Stimulated activated naive CD8-positive, alpha-beta T cell treated with anti-CD3 and anti-CD28 coated beads, Interleukin-15, amount 100 ng/mL, for 72 hours (primary cell): Measurements from ENCODE around the gene STK24.
"Not testable (repeated sequence)": the region's sequence is repeated elsewhere in the genome, so short reads cannot be mapped to it uniquely, and the experiment has no call there.

Experiments
- ATAC-seq: fragments of 150-1000 bp; cut with Tn5 transposase; 2 replicates; pipeline ENCODE4 v1.10.0; 2021; ENCODE audit warnings: mild to moderate bottlenecking, moderate library complexity
- DNase-seq, 2 donors: peaks; one replicate each; pipeline ENCODE4 v3.0.0; 2021 to 2022
- H3K27ac Mint-ChIP-seq, 2 donors: one replicate each; pipeline ENCODE4 v1.8.0; 2022; ENCODE audit warnings: mild to moderate bottlenecking in 2 of 2, mixed read lengths in 2 of 2, moderate library complexity in 2 of 2
- H3K27me3 Mint-ChIP-seq: one replicate; pipeline ENCODE4 v1.8.0; 2022; ENCODE audit warnings: mixed read lengths
- H3K4me1 Mint-ChIP-seq: one replicate; pipeline ENCODE4 v1.8.0; 2022; ENCODE audit warnings: mild to moderate bottlenecking, mixed read lengths
- H3K4me3 Mint-ChIP-seq, 2 donors: one replicate each; pipeline ENCODE4 v1.8.0; 2022; ENCODE audit warnings: mild to moderate bottlenecking in 2 of 2, mixed read lengths in 2 of 2, moderate library complexity in 1 of 2
- H3K9me3 Mint-ChIP-seq, 2 donors: one replicate each; pipeline ENCODE4 v1.8.0; 2022; ENCODE audit warnings: mixed read lengths in 2 of 2

STK24 gene

DNA sequence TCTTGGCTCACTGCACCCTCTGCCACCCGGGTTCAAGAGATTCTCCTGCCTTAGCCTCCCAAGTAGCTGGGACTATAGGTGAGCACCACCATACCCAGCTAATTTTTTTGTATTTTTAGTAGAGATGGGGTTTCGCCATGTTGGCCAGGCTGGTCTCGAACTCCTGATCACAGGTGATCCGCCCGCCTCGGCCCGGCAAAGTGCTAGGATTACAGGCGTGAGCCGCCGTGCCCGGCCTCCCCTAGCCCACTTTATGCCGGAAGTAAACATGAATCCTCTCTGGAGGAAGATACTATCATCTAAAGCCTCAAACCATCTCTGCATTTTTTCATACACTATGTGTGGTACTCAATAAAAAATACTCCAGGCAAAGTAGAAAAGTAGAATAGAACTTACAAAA lies 12.6 kb upstream of the STK24 start:
- DNase-seq, H3K9me3 Mint-ChIP-seq, H3K4me3 Mint-ChIP-seq, H3K27ac Mint-ChIP-seq, ATAC-seq, H3K27me3 Mint-ChIP-seq: not testable (repeated sequence)
- peaks cover 10% of the 10 kb centered on the region for H3K4me1 Mint-ChIP-seq

DNA sequence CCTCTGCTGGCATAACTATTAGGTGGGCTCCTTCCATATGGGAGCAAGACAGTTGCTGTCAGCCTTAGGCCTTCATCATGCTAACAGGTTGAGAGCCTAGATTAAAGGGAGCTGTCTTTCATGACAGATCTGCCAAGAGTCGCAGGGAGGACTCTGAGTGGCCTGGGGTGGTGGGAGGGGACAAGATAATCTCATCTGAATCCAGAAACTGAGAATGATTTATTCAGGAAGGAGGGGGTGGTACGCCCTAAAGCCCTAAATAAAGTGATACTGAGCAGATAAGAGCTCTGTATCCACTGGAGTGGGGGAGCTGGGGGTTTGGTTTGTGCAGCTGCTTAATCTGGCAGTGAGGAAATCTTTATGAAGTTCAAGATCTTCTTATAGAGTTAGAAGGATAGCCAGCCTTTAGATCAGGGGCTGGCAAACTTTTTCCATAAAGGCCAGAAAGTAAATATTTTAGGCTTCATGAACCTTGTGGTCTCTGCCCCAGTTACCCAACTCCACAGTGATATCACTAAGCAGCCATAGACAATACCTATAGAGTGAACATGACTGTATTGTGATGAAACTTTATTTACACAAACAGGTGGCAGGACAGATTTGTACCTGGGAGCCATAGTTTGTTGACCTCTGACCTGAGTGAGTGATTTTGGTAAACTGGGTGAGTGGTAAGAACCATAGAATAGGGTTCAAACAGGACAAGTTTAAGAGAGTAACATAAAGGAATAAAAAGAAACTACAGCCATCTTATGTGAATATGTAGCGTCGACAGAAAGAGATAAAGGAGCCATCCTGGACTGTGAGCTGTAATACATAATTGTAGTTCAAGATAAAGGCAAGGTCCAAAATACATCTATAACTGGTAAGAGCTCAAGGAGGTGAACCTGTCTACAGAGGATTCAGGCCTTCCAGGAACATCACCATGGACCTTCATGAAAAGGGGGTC lies 9.8 kb upstream of the STK24 start:
- DNase-seq (no peak), ATAC-seq (peak; percentile 31)
- Mint-ChIP-seq H3K27me3 (no peaks in the 10 kb centered on the region), H3K27ac (no peak overlapping the region), H3K4me3 (no peak overlapping the region), H3K9me3 (peaks cover 0 to 7% of the 10 kb centered on the region in 2 donors), H3K4me1 (peaks cover 22% of the 10 kb centered on the region)

GRCh38 chr13:98585946-98586345 lies 9.0 kb upstream of the STK24 start:
- H3K27me3 Mint-ChIP-seq, result no peaks in the 10 kb centered on the region
- H3K9me3 Mint-ChIP-seq, result peaks cover 0 to 7% of the 10 kb centered on the region in 2 donors
- H3K27ac Mint-ChIP-seq, result peak overlapping the region in 1 of 2 donors; percentile 30
- DNase-seq, result no peak
- no peak overlapping the region for H3K4me3 Mint-ChIP-seq
- ATAC-seq, result no peak
- peaks cover 29% of the 10 kb centered on the region for H3K4me1 Mint-ChIP-seq

GRCh38 chr13:98585398-98585754 lies 8.5 kb upstream of the STK24 start:
- Mint-ChIP-seq H3K27me3 (no peaks in the 10 kb centered on the region), H3K4me3 (no peak overlapping the region), H3K9me3 (peaks cover 0 to 7% of the 10 kb centered on the region in 2 donors), H3K27ac (no peak overlapping the region), H3K4me1 (peaks cover 29% of the 10 kb centered on the region)
- no peak for ATAC-seq
- no peak for DNase-seq

- peaks cover 0 to 2% of the 10 kb centered on the region in 2 donors for H3K9me3 Mint-ChIP-seq
- no peak overlapping the region for H3K27ac Mint-ChIP-seq
- no peak overlapping the region for H3K4me3 Mint-ChIP-seq
- peaks cover 29% of the 10 kb centered on the region for H3K4me1 Mint-ChIP-seq
- no peak for DNase-seq
- no peaks in the 10 kb centered on the region for H3K27me3 Mint-ChIP-seq
- ATAC-seq, result no peak
These were observed 7.9 kb upstream of the STK24 start for GRCh38 chr13:98584668-98585397.

- Mint-ChIP-seq H3K27me3 (no peaks in the 10 kb centered on the region), H3K9me3 (no peaks in the 10 kb centered on the region), H3K4me3 (no peak overlapping the region), H3K4me1 (peaks cover 34% of the 10 kb centered on the region), H3K27ac (no peak overlapping the region)
- no peak for DNase-seq
- ATAC-seq, result no peak
These were observed 6.0 kb upstream of the STK24 start for GRCh38 chr13:98582947-98583346.

DNA sequence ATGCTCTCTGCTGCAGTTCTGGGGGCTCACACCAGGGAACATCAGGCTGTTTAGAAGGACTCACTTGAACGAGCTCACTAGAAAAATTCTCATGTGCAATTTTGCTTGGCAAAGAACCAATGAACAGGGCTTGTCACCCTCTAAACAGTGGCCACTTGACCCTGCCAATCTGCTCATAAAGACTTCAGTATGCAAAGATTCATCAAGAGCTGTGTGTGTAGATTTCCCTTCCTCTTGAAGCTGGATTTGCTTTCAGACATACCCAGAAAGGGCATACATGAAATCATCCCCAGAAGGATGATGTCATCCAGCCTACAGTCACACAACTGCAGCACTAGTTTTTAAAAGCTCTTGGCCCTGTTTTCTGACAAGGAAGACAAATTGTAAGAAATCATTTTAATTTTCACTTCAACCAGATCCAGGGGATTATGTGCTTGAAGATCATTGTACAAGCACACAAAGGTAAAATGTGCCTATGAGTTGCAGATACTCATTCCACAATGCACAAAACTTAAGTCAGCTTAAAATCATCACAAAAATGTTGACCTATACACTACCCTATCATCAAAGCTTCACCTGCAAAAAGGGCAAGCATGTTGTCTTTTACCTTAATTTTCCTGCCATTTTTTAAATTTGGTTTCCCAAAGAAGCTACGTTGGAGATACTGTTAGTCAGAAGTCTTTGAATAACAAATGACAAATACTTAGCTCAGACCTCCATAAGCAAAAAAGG lies 5.2 kb upstream of the STK24 start:
- Mint-ChIP-seq H3K4me1 (peaks cover 41% of the 10 kb centered on the region), H3K9me3 (no peaks in the 10 kb centered on the region), H3K27ac (no peak overlapping the region), H3K4me3 (no peak overlapping the region), H3K27me3 (no peaks in the 10 kb centered on the region)
- no peak for ATAC-seq
- DNase-seq, result no peak

- no peaks in the 10 kb centered on the region for H3K9me3 Mint-ChIP-seq
- H3K27me3 Mint-ChIP-seq, result no peaks in the 10 kb centered on the region
- peaks cover 36% of the 10 kb centered on the region for H3K4me1 Mint-ChIP-seq
- ATAC-seq (no peak), DNase-seq (no peak)
- no peak overlapping the region for H3K27ac Mint-ChIP-seq
- H3K4me3 Mint-ChIP-seq, result no peak overlapping the region
These were observed 4.5 kb upstream of the STK24 start for GRCh38 chr13:98581381-98581780.

- Mint-ChIP-seq H3K9me3 (no peaks in the 10 kb centered on the region), H3K27me3 (no peaks in the 10 kb centered on the region), H3K4me1 (peaks cover 30% of the 10 kb centered on the region), H3K27ac (no peak overlapping the region), H3K4me3 (no peak overlapping the region)
- DNase-seq (no peak), ATAC-seq (no peak)
These were observed 3.5 kb upstream of the STK24 start for GRCh38 chr13:98580420-98580819.

DNA sequence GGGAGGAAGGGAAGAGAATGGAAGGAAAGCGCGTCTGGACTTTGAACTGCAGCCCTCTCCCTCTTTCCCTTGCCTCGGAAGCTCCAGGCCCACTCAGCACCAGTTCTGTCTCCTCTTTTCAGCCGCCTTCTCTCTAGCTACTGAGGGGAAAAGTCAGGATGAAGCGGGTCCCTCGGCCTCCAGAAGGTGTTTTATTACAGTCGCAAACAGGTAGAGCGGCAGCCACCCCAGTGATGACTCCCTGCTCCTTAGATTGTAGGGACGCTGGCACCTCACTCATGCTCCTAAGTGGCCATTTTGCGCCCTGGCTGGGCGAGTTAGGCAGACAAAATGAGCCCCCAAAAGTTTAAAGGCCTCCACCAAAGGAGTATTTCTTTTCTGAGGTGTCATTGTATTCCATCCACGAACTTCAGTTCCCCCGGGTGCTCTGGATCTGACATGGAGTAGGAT lies 954 bp upstream of the STK24 start:
- H3K9me3 Mint-ChIP-seq, result no peaks in the 10 kb centered on the region
- H3K27ac Mint-ChIP-seq, result peak overlapping the region; percentile 76 to 87
- DNase-seq (no peak), ATAC-seq (no peak)
- H3K4me3 Mint-ChIP-seq, result peak overlapping the region; percentile 83 to 85
- no peaks in the 10 kb centered on the region for H3K27me3 Mint-ChIP-seq
- H3K4me1 Mint-ChIP-seq, result peaks cover 49% of the 10 kb centered on the region

GRCh38 chr13:98576200-98576945 lies 534 bp downstream of the STK24 start:
- Mint-ChIP-seq H3K4me1 (peaks cover 49% of the 10 kb centered on the region), H3K27ac (peak overlapping the region; percentile 97 to 98), H3K9me3 (no peaks in the 10 kb centered on the region), H3K27me3 (no peaks in the 10 kb centered on the region), H3K4me3 (peak overlapping the region; percentile 92 to 93)
- peak; percentile 68 for ATAC-seq
- peak; percentile 61 to 62 for DNase-seq

- Mint-ChIP-seq H3K4me1 (peaks cover 51% of the 10 kb centered on the region), H3K4me3 (peak overlapping the region; percentile 92 to 93), H3K27me3 (no peaks in the 10 kb centered on the region), H3K9me3 (no peaks in the 10 kb centered on the region), H3K27ac (peak overlapping the region; percentile 97 to 98)
- DNase-seq (no peak), ATAC-seq (no peak)
These were observed 1.1 kb downstream of the STK24 start for GRCh38 chr13:98575904-98576199.

DNA sequence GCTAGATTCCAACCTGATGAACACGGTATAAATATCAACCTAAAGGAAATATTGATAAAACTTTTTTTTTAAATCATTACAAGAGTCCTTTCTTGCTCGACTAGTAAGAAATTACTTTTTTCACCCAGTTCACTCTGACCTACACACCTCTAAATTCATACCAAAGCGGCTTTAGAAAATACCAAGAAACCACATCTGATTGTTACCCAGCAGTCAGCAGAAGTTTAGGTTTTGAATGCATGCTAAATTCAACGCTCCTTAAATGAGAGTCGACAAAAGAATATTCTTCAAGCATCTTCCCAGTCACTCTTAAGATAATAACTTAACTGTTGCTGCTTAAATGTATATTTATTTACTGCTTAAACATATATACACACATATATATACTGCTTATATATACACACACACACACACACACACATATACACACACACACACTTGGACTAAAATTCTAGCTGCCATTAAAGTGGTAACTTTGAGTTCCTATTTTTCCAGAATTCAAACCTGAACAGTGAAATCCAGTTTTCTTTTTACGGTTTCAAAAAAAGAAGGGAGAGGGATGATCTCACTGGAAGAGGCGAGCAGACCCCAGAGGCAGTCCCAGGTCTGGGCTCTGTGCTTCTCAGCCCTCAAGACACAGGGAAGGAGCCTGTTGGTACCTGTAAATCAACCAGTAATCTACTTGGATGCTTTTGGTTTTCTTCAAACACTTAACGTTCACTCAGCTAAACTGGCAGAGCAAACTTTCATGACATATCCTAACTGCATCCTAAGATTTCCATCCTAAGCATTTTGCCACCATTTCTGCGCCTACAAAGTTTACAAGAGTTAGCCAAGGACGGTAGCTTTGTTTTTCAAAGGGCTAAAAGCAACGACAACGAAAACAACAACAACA lies 1.7 kb downstream of the STK24 start:
- ATAC-seq, result no peak
- Mint-ChIP-seq H3K4me3 (peak overlapping the region; percentile 92 to 93), H3K27ac (peak overlapping the region; percentile 97 to 98), H3K9me3 (no peaks in the 10 kb centered on the region), H3K4me1 (peaks cover 57% of the 10 kb centered on the region), H3K27me3 (no peaks in the 10 kb centered on the region)
- no peak for DNase-seq

DNA sequence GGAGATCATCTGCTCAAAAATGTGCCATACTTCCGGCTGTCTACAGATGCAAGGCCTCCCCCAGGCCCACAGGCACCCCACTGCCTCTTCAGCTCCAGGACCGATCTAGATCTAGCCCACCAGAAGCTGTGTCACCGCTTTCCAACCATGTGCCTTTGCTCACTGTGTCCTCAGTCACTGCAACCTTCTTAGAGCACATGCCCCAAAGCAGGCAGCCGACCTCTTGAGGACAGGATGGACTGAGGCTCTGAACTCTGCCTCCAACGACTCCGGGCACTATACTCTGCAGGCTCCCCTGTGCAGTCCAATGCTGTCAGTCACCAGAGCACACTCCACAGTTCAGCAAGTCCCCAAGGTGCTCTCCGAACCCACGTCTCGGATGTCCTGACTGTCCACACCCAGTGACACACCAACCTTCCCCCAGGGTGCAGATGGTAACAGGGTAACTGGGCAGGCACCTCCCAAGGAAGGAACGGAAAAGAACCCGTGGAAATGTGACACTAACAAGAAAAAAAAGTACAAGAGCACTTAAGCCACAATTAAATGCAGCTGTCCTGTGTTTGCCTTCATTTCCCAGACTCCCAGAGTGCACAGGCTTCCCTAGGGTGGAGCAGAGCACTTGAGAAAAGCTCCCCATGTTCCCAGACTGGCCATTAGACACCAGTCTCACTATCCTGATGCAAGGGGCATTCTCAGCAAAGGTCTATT lies 4.8 kb downstream of the STK24 start:
- Mint-ChIP-seq H3K9me3 (peaks cover 0 to 4% of the 10 kb centered on the region in 2 donors), H3K4me1 (peaks cover 77% of the 10 kb centered on the region), H3K27me3 (no peaks in the 10 kb centered on the region), H3K27ac (peak overlapping the region in 1 of 2 donors; percentile 90), H3K4me3 (peak overlapping the region; percentile 72 to 75)
- DNase-seq (no peak), ATAC-seq (no peak)
